Caco-2 (cell line): Measurements from ENCODE around the gene NFATC1. TPM values are rescaled to one million over a fixed set of nuclear protein-coding genes. Genes with fewer than 3 reads are reported as not detected.

Experiments used
- BruUV-seq: library from RNA; stranded (reverse); fragments of 400-500 nt; replicated peaks from 2 replicates; lab custom pipeline; 2021; lab: Mats Ljungman, UMichigan
- CTCF ChIA-PET: fragments of 300-600 bp; sonication (Branson Sonifier 250); formaldehyde crosslinking; loops from one replicate; lab custom pipeline; 2022; ENCODE audit warnings: antibody characterized with exemption; lab: Charles Lee
- POLR2A ChIA-PET: fragments of 300-600 bp; sonication (Branson Sonifier 250); formaldehyde crosslinking; loops from one replicate; lab custom pipeline; 2022; ENCODE audit warnings: antibody characterized with exemption; lab: Charles Lee
- DNase-seq, 2 experiments: peaks; one replicate each; pipeline versions ENCODE4 v3.0.0 to v3.0.0-alpha.2; 2020 to 2022
- H3K27me3 ChIP-seq: replicated peaks from 2 replicates; pipeline ENCODE4 v1.6.0; 2011; ENCODE audit warnings: low read length; ENCODE audit not compliant: control insufficient read depth, insufficient read depth
- H3K36me3 ChIP-seq: 2 replicates; pipeline ENCODE4 v1.5.1; 2011; ENCODE audit warnings: low read length; ENCODE audit not compliant: control insufficient read depth, insufficient read depth
- H3K4me1 ChIP-seq: fragments of 250-450 bp; sonication (Bioruptor Pico); 2 replicates; pipeline ENCODE4 v1.5.1; 2020; ENCODE audit warnings: mild to moderate bottlenecking
- H3K4me3 ChIP-seq: 2 replicates; pipeline ENCODE4 v1.5.1; 2011; ENCODE audit warnings: low read depth, mild to moderate bottlenecking, control low read depth, low read length
- H3K9me3 ChIP-seq: fragments of 250-450 bp; sonication (Bioruptor Pico); 2 replicates; pipeline ENCODE4 v1.5.1; 2020; ENCODE audit warnings: mild to moderate bottlenecking, moderate library complexity
- H3K27ac Mint-ChIP-seq: one replicate; pipeline ENCODE4 v1.8.0; 2022; ENCODE audit warnings: mixed read lengths; ENCODE audit not compliant: unreplicated experiment
- H3K27me3 Mint-ChIP-seq: one replicate; pipeline ENCODE4 v1.8.0; 2022; ENCODE audit warnings: mixed read lengths; ENCODE audit not compliant: insufficient read depth, unreplicated experiment
- H3K36me3 Mint-ChIP-seq: one replicate; pipeline ENCODE4 v1.8.0; 2022; ENCODE audit warnings: mild to moderate bottlenecking, mixed read lengths; ENCODE audit not compliant: insufficient read depth, unreplicated experiment
- H3K4me1 Mint-ChIP-seq: one replicate; pipeline ENCODE4 v1.8.0; 2022; ENCODE audit warnings: low read depth, mixed read lengths; ENCODE audit not compliant: unreplicated experiment
- H3K4me3 Mint-ChIP-seq: one replicate; pipeline ENCODE4 v1.8.0; 2022; ENCODE audit warnings: mild to moderate bottlenecking, moderate library complexity, mixed read lengths; ENCODE audit not compliant: unreplicated experiment
- H3K9me3 Mint-ChIP-seq: one replicate; pipeline ENCODE4 v1.8.0; 2022; ENCODE audit warnings: mixed read lengths; ENCODE audit not compliant: unreplicated experiment
- intact Hi-C: fragments of 100-400 bp; cut with micrococcal nuclease; formaldehyde crosslinking; loops from one replicate; pipeline ENCODE4 v1.10.0; 2022; ENCODE audit not compliant: unreplicated experiment
- total RNA-seq: library from RNA; stranded (reverse); gene quantifications from 2 replicates; pipeline ENCODE4 v1.2.3, GENCODE V29; 2022
- TF ChIP-seq, protein P1 (sequence below), 2 experiments: fragments of 200-600 bp in 1 of 2; IDR thresholded peaks; 1 replicate in 1 of 2; 2 replicates in 1 of 2; pipeline versions ENCODE4 v1.5.1 to v1.8.0; 2011 to 2022; ENCODE audit warnings: antibody characterized with exemption in 1 of 2, control low read depth in 1 of 2, inconsistent platforms in 1 of 2, low read depth in 1 of 2, low read length in 1 of 2, mild to moderate bottlenecking in 1 of 2, moderate library complexity in 1 of 2; ENCODE audit not compliant: insufficient read depth in 1 of 2, severe bottlenecking in 1 of 2, unreplicated experiment in 1 of 2

The NFATC1 gene
- total RNA-seq, 1 experiment from 2014 or later, result 0.66 TPM

DNA sequence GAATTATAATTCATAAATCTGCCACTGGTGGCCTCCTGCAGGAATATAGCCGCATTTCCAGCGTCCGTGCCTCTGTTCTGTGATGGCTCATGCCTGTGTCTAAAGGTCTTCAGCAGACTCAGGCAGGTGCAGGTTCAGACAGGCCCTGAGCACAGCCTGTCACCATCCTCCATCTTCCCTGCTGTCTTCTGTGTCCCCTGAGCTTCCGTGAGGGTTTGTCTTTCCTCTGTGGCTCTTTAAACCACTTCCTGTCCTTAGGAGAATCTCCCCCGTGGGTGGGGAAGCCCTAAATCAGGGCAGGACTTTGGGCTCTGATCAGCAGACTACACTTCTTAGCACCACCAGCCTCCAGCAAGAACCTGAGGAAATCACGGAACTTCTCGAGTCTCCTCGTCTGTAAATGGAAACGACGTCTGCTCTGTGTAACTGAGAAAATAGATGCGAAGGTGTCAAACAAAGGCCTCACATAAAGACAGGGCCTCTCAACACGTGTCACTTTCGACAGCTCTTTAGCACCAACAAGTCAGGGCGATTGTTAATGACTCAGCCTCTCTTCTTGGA lies 24.1 kb upstream of the NFATC1 start:
- Mint-ChIP-seq H3K27ac (no peak overlapping the region), H3K4me3 (no peak overlapping the region), H3K27me3 (no peaks in the 10 kb centered on the region), H3K9me3 (no peaks in the 10 kb centered on the region), H3K36me3 (no peaks in the 10 kb centered on the region), H3K4me1 (no peaks in the 10 kb centered on the region)
- H3K4me1 ChIP-seq, result no peaks in the 10 kb centered on the region
- no peaks in the 10 kb centered on the region for H3K27me3 ChIP-seq
- no peaks in the 10 kb centered on the region for H3K9me3 ChIP-seq
- no peaks in the 10 kb centered on the region for H3K36me3 ChIP-seq
- ChIA-PET POLR2A (interaction anchor here (0.6 kb wide), 1 partner anchor 552 kb away, joined by 8 read pairs; no protein-coding TSS in a partner anchor), CTCF (no interaction called here)
- no peak overlapping the region for H3K4me3 ChIP-seq
- no TSS peak for BruUV-seq
- DNase-seq, result no peak
- intact Hi-C loops, result no loop called here
- TF ChIP-seq, protein P1, sequence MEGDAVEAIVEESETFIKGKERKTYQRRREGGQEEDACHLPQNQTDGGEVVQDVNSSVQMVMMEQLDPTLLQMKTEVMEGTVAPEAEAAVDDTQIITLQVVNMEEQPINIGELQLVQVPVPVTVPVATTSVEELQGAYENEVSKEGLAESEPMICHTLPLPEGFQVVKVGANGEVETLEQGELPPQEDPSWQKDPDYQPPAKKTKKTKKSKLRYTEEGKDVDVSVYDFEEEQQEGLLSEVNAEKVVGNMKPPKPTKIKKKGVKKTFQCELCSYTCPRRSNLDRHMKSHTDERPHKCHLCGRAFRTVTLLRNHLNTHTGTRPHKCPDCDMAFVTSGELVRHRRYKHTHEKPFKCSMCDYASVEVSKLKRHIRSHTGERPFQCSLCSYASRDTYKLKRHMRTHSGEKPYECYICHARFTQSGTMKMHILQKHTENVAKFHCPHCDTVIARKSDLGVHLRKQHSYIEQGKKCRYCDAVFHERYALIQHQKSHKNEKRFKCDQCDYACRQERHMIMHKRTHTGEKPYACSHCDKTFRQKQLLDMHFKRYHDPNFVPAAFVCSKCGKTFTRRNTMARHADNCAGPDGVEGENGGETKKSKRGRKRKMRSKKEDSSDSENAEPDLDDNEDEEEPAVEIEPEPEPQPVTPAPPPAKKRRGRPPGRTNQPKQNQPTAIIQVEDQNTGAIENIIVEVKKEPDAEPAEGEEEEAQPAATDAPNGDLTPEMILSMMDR (IDR thresholded peaks at IDR 0.05; ENCODE audit: insufficient read depth in 1 of 2, low read depth in 1 of 2, low read length in 1 of 2, severe bottlenecking in 1 of 2, unreplicated experiment in 1 of 2), result no peak

DNA sequence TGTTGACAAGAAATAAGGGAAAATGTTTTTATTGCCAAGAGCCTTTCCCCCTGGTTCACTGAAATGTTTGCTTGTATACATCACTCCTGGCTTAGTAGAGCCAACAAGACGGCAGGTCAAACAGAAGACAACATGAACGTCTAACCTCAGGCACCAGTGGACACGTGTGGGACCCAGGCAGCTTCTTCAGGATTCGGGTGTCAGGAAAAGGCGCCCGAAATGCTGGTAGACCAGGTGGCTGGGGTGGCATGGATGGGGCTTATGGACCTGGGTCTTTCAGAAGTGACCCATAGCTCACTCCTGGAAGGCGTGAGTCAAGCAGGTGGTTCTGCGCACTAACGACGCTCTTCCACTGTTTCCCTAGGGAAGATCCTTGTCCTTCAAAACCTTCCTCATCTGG lies 23.3 kb upstream of the NFATC1 start:
- CTCF ChIA-PET, result no interaction called here
- Mint-ChIP-seq H3K27ac (no peak overlapping the region), H3K4me1 (no peaks in the 10 kb centered on the region)

DNA sequence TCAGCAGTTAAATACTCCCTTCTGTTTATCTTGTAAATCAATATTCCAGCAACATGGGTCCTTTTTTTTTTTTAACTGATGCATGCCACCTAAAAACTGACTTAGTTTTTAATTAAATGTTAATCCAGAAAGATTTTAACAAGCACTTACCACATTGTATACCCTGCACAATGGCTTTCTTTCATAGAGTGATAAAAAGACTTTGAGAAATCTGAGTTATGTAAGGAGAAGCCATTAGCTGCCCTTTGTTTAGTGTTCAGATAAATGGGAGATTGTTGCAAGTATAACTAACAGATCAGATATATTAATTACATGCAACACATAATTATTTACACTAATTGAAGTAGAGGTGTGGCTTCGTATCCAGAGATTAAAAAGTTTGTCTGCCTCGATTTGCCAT lies 22.7 kb upstream of the NFATC1 start:
- H3K36me3 ChIP-seq, result no peaks in the 10 kb centered on the region
- ChIA-PET POLR2A (no interaction called here), CTCF (no interaction called here)
- intact Hi-C loops, result no loop called here
- TF ChIP-seq, protein P1 (IDR thresholded peaks at IDR 0.05; ENCODE audit: insufficient read depth in 1 of 2, low read depth in 1 of 2, low read length in 1 of 2, severe bottlenecking in 1 of 2, unreplicated experiment in 1 of 2), result no peak
- DNase-seq, result no peak
- no peaks in the 10 kb centered on the region for H3K9me3 ChIP-seq
- BruUV-seq, result no TSS peak
- H3K4me3 ChIP-seq, result no peak overlapping the region
- H3K9me3 Mint-ChIP-seq, result no peaks in the 10 kb centered on the region
- no peak overlapping the region for H3K4me3 Mint-ChIP-seq
- no peaks in the 10 kb centered on the region for H3K4me1 ChIP-seq
- peaks cover 1% of the 10 kb centered on the region for H3K36me3 Mint-ChIP-seq
- no peak overlapping the region for H3K27ac Mint-ChIP-seq
- H3K27me3 ChIP-seq, result no peaks in the 10 kb centered on the region
- H3K27me3 Mint-ChIP-seq, result no peaks in the 10 kb centered on the region
- no peaks in the 10 kb centered on the region for H3K4me1 Mint-ChIP-seq

More for the DNA sequence above, 23.3 kb upstream of the NFATC1 start:
- Mint-ChIP-seq H3K9me3 (no peaks in the 10 kb centered on the region), H3K4me3 (no peak overlapping the region), H3K36me3 (no peaks in the 10 kb centered on the region), H3K27me3 (no peaks in the 10 kb centered on the region)
- POLR2A ChIA-PET, result no interaction called here
- no peaks in the 10 kb centered on the region for H3K4me1 ChIP-seq
- no peak overlapping the region for H3K4me3 ChIP-seq
- BruUV-seq, result no TSS peak
- H3K36me3 ChIP-seq, result no peaks in the 10 kb centered on the region
- TF ChIP-seq, protein P1 (IDR thresholded peaks at IDR 0.05; ENCODE audit: insufficient read depth in 1 of 2, low read depth in 1 of 2, low read length in 1 of 2, severe bottlenecking in 1 of 2, unreplicated experiment in 1 of 2), result no peak
- H3K9me3 ChIP-seq, result no peaks in the 10 kb centered on the region
- DNase-seq, result no peak
- no peaks in the 10 kb centered on the region for H3K27me3 ChIP-seq
- intact Hi-C loops, result no loop called here
